Measurements from ENCODE around the gene TMEM232. TPM values are rescaled to one million over a fixed set of nuclear protein-coding genes. Genes with fewer than 3 reads are reported as not detected.

Gene TMEM232
- total RNA-seq, 1 experiment from 2014 or later = 1.6 TPM

DNA sequence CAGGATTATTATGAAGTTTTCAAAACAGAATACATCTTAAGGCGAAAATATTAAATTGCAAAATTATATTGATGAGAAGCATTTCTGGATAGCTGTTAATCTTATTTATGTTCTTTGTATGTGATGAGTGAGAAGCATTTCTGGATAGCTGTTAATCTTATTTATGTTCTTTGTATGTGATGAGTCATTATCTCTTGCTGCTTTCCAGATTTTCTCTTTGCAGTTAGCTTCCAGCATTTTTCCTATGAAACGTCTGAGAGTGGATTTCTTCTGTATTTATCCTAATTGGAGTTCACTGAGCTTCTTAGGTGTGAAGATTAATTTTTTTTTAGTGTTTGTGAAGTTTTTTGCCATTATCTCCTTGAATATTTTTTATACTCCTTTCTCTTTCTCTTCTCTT, 8.2 kb downstream of the TMEM232 start:
- Mint-ChIP-seq H3K27me3 (ENCODE audit: low read depth) (no peaks in the 10 kb centered on the region), H3K4me3 (no peak overlapping the region), H3K9me3 (peaks cover 0 to 2% of the 10 kb centered on the region in 2 experiments; a peak in 2 of 5 replicates), H3K36me3 (ENCODE audit: insufficient read depth in 1 of 3, low read depth in 3 of 3) (no peaks in the 10 kb centered on the region), H3K4me1 (no peaks in the 10 kb centered on the region), H3K27ac (no peak overlapping the region)
- Histone ChIP-seq H2BK20ac (ENCODE audit: low read depth, low read length, poor library complexity, severe bottlenecking) (no peak overlapping the region), H3K79me1 (ENCODE audit: insufficient read depth, low read depth, low read length, poor library complexity, severe bottlenecking) (no peaks in the 10 kb centered on the region), H2AK5ac (ENCODE audit: insufficient read length, low read length) (no peak overlapping the region), H3K14ac (ENCODE audit: insufficient read depth, low read length) (no peak overlapping the region), H2BK15ac (ENCODE audit: low read depth, low read length) (no peak overlapping the region), H2BK12ac (ENCODE audit: insufficient read length, low read depth, low read length) (no peak overlapping the region), H3K27me3 (ENCODE audit: insufficient read depth, low read length) (no peaks in the 10 kb centered on the region), H4K20me1 (ENCODE audit: control insufficient read depth, insufficient read depth, insufficient read length) (no peaks in the 10 kb centered on the region), H3T11ph (ENCODE audit: low read length) (no peak overlapping the region), H3K9ac (ENCODE audit: extremely low read depth, insufficient read length, low read length) (no peak overlapping the region), H3K56ac (ENCODE audit: insufficient read length, low read depth, low read length) (no peak overlapping the region), H3K4me2 (ENCODE audit: insufficient read depth, insufficient read length, low read length) (no peak overlapping the region), H2BK120ac (ENCODE audit: low read depth, low read length, poor library complexity, severe bottlenecking) (no peak overlapping the region), H3K79me2 (ENCODE audit: insufficient read depth, low read length) (no peaks in the 10 kb centered on the region), H3K23ac (ENCODE audit: insufficient read length, low read depth, low read length) (no peak overlapping the region), H3K18ac (ENCODE audit: insufficient read length, low read depth, low read length) (no peak overlapping the region), H3K23me2 (ENCODE audit: insufficient read length, low read depth, low read length, poor library complexity, severe bottlenecking) (no peaks in the 10 kb centered on the region), H3K4ac (ENCODE audit: low read depth, low read length) (no peak overlapping the region), H2AFZ (ENCODE audit: low read length) (no peak overlapping the region), H3K4me1 (ENCODE audit: insufficient read depth, low read length) (no peaks in the 10 kb centered on the region), H3K27ac (ENCODE audit: insufficient read length, low read depth, low read length) (no peak overlapping the region), H2BK5ac (ENCODE audit: insufficient read length, low read length) (no peak overlapping the region), H3K9me3 (ENCODE audit: control insufficient read depth, low read depth, low read length) (no peaks in the 10 kb centered on the region), H4K5ac (ENCODE audit: insufficient read length, low read depth, low read length) (no peak overlapping the region), H4K8ac (replicated peaks; ENCODE audit: insufficient read length, low read depth, low read length) (no peak overlapping the region), H4K91ac (ENCODE audit: insufficient read length, low read depth, low read length) (no peak overlapping the region)
- DNase-seq = no peak
- WGBS (ENCODE audit: extremely low coverage, insufficient read length, low lambda C conversion rate) = no CpG with 5 or more reads among the region's 2 CpGs
- no peak for TF ChIP-seq CTCF (conservative IDR thresholded peaks at IDR 0.05)

All from H9 (cell line).